ENCODE data around the gene PTCD2.

DNA sequence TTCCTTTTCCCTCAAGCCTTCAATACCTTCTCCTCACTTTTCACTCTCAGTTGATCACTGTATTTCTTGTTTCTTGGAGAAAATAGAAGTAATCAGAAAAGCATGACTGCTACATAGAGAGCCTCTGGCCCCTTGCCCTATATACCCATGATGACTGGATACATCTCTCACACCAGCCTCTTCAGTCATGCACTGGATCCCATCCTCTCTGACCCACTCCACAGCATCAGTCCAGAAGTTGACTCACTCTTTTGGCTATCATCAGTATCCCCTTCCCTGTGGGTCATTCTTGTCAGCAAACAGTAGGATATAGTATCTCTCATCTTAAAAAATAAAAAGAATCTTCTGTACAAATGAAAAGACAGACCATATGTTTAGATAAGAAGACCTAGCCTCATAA is 32.9 kb downstream of the PTCD2 start:
- TF ChIP-seq CTCF (IDR thresholded peaks at IDR 0.05; ENCODE audit: insufficient read depth, low read length), result no peak
- TF ChIP-seq REST (IDR thresholded peaks at IDR 0.05; ENCODE audit: insufficient replicate concordance, low read depth), result no peak
- TF ChIP-seq POLR2AphosphoS5 (IDR thresholded peaks at IDR 0.05; ENCODE audit: low read depth), result no peak
- no peak for TF ChIP-seq SPI1 (IDR thresholded peaks at IDR 0.05; ENCODE audit: borderline replicate concordance, low read depth)
- no peak for TF ChIP-seq GABPA (IDR thresholded peaks at IDR 0.05; ENCODE audit: low read depth)

Measured in HL-60 (cell line).